ES-I3 (cell line): ENCODE data around the gene PCYT1A.
"Not testable (repeated sequence)": the region's sequence is repeated elsewhere in the genome, so short reads cannot be mapped to it uniquely, and the experiment has no call there.

ENCODE experiments used
- H3K36me3 ChIP-seq: 2 replicates; pipeline ENCODE4 v1.6.1; 2013; ENCODE audit warnings: mild to moderate bottlenecking, low read length, control low read depth, moderate library complexity; ENCODE audit not compliant: insufficient read depth
- H3K4me1 ChIP-seq: 2 replicates; pipeline ENCODE4 v1.6.1; 2013; ENCODE audit warnings: mild to moderate bottlenecking, control low read depth, low read length; ENCODE audit not compliant: insufficient read depth
- H3K9ac ChIP-seq: 2 replicates; pipeline ENCODE4 v1.6.1; 2013; ENCODE audit warnings: low read depth, mild to moderate bottlenecking, low read length, moderate library complexity
- H3K9me3 ChIP-seq: 2 replicates; pipeline ENCODE4 v1.6.1; 2013; ENCODE audit warnings: mild to moderate bottlenecking, low read length, moderate library complexity; ENCODE audit not compliant: control insufficient read depth, insufficient read depth

PCYT1A gene

DNA sequence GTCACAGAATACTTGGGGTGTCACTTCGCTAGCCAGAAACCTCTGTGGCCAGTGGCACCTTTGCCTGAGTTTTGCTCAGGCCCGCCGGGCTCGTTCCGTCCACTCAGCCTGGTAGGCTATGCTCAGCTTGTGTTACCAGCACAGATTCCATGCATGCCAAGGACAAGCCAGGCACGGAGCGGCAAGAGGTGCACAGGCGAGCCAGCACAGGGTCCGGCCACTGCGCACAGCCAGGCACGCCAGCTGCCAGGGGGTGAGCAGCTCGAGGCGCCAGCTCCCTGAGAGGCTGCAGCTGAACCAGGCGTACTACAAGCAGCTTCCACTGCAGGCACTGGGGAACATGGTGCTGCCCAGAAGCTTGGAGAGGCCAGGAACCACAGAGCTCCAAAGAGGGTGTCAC is 14.7 kb downstream of the PCYT1A start:
- peaks cover 7% of the 10 kb centered on the region for H3K9me3 ChIP-seq
- peaks cover under 1% of the 10 kb centered on the region; the same call in 1 of the 2 replicates for H3K4me1 ChIP-seq
- no peak overlapping the region for H3K9ac ChIP-seq
- H3K36me3 ChIP-seq, result no peaks in the 10 kb centered on the region

DNA sequence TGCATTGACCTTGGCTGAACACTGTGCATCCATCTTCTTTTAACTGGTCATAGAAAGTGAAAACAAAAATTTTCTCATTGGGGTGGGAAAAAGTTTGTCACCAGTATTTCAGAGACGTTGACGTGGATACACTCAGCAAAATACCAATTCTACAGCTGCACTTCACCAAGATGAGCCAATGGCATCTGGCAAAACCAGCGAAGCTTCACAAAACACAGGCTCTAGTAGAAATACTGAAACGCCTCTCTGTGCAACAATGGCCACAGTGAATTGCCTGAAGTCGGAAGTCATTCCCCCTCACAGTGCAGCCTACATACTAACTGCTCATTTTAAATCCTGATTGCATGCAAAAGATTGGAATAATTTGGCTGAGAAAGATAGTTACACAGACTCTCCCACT is 17.0 kb downstream of the PCYT1A start:
- Histone ChIP-seq H3K36me3 (peaks cover 5% of the 10 kb centered on the region), H3K9ac (no peak overlapping the region), H3K9me3 (peaks cover 7% of the 10 kb centered on the region), H3K4me1 (peaks cover 3% of the 10 kb centered on the region; the same call in 1 of the 2 replicates)

DNA sequence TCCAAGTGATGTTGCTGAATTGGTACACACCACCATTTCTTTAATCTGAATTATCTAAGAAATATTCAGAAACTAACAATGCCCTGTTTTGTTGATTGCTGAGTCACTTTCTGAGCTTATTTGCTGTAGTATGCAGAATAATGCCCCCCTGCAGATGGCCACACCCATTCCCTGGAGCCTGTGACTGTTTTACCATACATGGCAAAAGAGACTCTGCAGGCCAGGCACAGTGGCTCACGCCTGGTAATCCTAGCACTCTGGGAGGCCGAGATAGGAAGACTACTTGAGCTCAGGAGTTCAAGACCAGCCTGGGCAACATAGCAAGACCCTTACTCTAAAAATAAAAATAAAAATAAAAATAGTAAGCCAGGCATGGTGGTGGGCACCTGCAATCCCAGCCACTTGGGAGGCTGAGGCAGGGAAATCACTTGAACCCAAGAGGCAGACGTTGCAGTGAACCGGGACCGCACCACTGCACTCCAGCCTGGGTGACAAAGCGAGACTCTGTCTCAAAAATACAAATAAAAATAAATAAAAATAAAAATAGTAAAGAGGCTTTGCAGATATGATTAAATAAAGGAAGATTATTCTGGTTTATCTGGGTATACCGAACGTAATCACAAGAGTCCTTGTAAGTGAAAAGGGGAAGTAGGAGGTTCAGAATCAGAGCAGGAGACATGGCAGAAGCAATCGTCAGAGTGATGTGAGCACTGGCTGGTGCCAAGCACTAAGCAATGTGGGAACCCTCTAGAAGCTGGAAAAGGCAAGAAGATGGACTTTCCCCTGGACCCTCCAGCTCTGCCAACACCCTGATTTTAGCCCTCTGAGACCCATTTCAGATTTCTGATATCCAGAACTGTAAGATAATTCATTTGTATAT is 19.0 kb downstream of the PCYT1A start:
- peaks cover 5% of the 10 kb centered on the region for H3K36me3 ChIP-seq
- peaks cover 3% of the 10 kb centered on the region; the same call in 1 of the 2 replicates for H3K4me1 ChIP-seq
- H3K9ac ChIP-seq, result no peak overlapping the region
- H3K9me3 ChIP-seq, result peaks cover 7% of the 10 kb centered on the region; the same call in 1 of the 2 replicates

DNA sequence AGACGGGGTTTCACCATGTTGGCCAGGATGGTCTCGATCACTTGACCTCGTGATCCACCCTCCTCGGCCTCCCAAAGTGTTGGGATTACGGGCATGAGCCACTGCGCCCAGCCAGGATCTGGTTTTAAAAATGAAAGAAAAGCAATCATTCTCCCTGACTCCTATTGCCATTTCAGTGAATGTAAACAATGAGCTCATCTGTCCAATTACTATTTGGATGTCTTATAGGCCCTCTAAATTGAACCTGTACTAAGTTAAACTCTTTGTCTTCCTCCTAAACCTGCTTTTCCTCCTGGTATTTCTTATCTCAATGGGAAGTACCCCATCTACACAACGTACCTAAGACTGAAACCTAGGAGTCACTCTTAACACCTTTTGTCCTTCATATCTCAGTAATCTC is 23.7 kb downstream of the PCYT1A start:
- H3K36me3 ChIP-seq, result peaks cover 5% of the 10 kb centered on the region
- peaks cover 11% of the 10 kb centered on the region for H3K4me1 ChIP-seq
- H3K9ac ChIP-seq, result no peak overlapping the region
- no peaks in the 10 kb centered on the region for H3K9me3 ChIP-seq

DNA sequence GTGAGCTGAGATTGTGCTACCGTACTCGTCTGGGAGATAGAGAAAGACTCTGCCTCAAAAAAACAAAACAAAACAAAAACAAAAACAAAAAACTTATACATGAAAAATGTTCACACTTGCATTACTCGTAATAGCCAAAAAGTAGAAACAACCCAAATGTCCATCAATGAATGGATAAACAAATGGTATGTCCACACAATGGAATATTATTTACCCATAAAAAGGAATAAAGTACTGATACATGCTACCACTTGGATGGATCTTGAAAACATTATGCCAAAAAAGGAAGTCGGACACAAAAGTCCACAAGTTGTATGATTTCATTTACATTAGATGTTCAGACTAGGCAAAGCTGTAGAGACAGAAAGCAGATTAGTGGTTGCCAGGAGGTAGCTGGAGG is 26.7 kb downstream of the PCYT1A start:
- peaks cover 7% of the 10 kb centered on the region; the same call in 1 of the 2 replicates for H3K4me1 ChIP-seq
- no peak overlapping the region for H3K9ac ChIP-seq
- H3K36me3 ChIP-seq, result no peaks in the 10 kb centered on the region; the same call in 1 of the 2 replicates
- no peaks in the 10 kb centered on the region for H3K9me3 ChIP-seq

DNA sequence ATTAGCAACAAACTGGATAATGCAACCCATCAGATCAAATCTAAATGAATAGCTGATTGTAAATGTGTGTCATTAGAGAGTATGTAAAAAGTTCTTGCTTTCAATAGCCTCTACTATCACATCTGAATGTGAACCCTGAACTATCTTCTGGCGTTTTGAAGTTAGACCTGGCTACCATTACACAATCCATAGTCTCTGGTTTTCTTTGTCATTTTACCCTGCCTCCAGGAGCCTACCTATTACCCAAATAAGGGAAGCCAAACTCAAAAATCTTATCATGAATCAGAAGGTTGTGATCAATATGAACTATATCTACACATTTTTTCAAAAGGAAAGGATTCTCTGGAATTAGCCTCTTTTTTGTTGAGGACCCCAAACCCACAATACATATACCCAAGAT is 31.8 kb downstream of the PCYT1A start:
- Histone ChIP-seq H3K9me3 (no peaks in the 10 kb centered on the region), H3K36me3 (peaks cover 3% of the 10 kb centered on the region; the same call in 1 of the 2 replicates), H3K4me1 (no peaks in the 10 kb centered on the region), H3K9ac (no peak overlapping the region)

DNA sequence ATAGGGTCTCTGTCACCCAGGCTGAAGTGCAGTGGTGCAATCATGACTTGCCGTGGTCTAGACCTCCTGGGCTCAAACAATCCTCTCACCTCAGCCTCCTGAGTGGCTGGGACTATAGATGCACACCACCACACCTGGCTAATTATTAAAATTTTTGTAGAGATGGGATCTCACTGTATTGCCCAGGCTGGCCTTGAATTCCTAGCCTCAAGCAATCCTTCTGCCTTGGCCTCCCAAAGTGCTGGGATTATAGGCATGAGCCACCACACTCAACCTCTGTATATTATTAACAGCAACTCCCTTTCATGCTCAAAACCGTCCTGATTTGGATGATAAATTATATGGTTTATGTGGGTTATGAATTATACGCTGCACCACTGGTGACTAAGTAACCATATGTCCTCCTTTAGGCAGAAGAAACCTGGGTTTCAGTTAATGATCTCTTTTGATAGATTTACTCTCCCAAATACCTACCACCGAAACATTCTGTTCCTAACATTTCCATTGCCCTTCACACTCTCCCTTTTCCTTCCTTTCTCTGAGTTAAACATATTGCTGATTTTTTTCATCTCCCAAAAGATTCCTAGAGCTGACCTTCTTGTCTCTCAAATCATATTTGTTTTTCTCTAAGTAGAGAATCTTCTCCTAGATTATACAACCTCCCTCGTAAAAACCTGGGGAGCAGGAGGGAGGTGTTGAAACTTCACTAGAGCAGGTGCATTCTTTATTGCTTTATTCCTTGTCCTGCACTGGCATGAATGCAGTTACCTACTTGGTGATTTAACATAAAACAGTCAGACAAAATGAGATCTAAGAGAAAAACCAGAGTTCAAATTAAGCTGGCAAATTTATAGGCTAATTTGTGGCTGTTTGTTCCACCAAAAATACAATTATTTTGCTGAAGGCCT is 32.9 kb downstream of the PCYT1A start:
- Histone ChIP-seq H3K9me3 (no peaks in the 10 kb centered on the region), H3K36me3 (peaks cover 3% of the 10 kb centered on the region; the same call in 1 of the 2 replicates), H3K9ac (no peak overlapping the region), H3K4me1 (no peaks in the 10 kb centered on the region)

DNA sequence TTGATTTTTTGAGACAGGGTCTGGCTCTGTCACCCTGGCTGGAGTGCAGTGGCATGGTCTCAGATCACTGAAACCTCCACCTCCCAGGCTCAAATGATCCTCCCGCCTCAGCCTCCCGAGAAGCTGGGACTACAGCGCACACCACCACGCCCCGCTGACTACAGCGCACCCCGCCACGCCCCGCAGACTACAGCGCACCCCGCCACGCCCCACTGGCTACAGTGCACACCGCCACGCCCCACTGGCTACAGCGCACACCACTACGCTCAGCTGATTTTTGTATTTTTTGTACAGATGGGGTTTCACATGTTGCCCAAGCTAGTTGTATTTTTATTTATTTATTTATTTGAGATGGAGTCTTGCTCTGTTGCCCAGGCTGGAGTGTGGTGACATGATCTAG is 35.6 kb downstream of the PCYT1A start:
- no peak overlapping the region for H3K9ac ChIP-seq
- no peaks in the 10 kb centered on the region for H3K4me1 ChIP-seq
- H3K9me3 ChIP-seq, result no peaks in the 10 kb centered on the region
- peaks cover 13% of the 10 kb centered on the region for H3K36me3 ChIP-seq

DNA sequence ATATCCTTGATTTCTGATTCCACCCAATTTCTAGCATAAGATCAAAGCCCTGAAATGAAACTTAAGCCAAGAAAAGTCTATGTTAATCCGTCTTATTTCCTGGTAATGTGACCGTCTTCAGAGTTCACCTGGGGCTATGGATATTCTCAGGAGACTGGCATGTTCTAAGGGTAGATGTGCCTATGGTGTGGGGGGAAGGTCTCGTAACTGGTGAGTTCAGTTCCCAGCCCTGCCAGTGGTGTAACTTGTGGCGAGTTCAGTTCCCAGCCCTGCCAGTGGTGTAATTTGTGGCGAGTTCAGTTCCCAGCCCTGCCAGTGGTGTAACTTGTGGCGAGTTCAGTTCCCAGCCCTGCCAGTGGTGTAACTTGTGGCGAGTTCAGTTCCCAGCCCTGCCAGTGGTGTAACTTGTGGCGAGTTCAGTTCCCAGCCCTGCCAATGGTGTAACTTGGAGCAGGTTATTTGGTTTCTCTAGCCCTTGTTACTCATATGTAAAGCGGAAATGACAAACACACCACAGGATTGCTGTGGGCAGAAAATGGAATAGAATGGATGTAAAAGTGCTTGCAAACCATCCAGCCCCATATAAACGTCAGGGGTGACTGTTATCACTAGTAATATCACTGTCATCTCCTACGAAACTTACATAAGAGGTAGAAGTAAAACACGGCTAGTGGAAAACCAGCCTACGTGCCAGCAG is 40.8 kb downstream of the PCYT1A start:
- H3K4me1 ChIP-seq, result no peaks in the 10 kb centered on the region
- peaks cover 24% of the 10 kb centered on the region for H3K36me3 ChIP-seq
- H3K9ac ChIP-seq, result no peak overlapping the region
- no peaks in the 10 kb centered on the region for H3K9me3 ChIP-seq

DNA sequence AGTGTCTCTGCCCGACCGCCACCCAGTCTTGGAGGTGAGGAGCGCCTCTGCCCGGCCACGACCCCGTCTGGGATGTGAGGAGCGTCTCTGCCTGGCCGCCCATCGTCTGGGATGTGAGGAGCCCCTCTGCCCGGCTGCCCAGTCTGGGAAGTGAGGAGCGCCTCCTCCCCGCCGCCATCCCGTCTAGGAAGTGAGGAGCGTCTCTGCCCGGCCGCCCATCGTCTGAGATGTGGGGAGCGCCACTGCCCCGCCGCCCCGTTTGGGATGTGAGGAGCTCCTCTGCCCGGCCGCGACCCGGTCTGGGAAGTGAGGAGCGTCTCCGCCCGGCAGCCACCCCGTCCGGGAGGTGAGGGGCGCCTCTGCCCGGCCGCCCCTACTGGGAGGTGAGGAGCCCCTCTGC is 43.4 kb downstream of the PCYT1A start:
- not testable (repeated sequence) for H3K4me1 ChIP-seq, H3K9me3 ChIP-seq, H3K9ac ChIP-seq
- peaks cover 28% of the 10 kb centered on the region for H3K36me3 ChIP-seq

DNA sequence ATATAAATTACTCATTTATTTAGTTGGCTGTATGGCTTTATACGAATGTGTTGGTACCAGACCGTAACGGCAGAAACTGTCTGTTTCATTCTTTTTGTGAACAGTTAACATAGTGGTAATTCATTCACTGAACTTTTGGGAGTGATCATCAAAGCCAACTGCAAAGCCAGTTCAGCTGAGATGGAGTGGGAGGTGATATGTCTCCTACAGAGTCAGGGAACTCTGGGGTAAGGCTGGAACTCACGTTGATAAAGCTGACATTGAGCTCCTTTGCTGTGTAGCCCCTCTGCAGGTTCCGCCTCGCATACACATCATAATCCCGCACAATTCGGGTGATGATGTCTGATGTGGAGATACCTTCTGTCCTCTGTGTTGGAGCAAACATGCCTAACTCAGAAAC is 45.8 kb downstream of the PCYT1A start:
- H3K9ac ChIP-seq, result no peak overlapping the region
- peaks cover 24% of the 10 kb centered on the region for H3K36me3 ChIP-seq
- no peaks in the 10 kb centered on the region for H3K9me3 ChIP-seq
- no peaks in the 10 kb centered on the region for H3K4me1 ChIP-seq

DNA sequence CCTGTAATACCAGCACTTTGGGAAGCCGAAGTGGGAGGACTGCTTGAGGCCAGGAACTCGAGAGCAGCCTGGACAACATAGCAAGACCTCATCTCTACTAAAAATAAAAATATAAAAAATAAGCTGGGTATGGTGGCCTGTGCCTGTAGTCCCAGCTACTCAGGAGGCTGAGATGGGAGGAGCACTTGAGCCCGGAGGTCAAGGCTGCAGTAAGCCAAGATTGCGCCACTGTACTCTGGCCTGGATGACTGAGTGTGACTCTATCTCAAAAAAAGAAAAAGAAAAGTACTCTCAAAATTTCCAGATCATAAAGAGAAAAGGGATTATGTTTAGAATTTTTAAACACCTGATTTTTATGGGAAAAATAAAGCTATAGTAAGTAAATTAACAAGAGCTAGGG is 47.1 kb downstream of the PCYT1A start:
- H3K36me3 ChIP-seq, result peaks cover 20% of the 10 kb centered on the region
- H3K9ac ChIP-seq, result no peak overlapping the region
- H3K4me1 ChIP-seq, result no peaks in the 10 kb centered on the region
- no peaks in the 10 kb centered on the region for H3K9me3 ChIP-seq

DNA sequence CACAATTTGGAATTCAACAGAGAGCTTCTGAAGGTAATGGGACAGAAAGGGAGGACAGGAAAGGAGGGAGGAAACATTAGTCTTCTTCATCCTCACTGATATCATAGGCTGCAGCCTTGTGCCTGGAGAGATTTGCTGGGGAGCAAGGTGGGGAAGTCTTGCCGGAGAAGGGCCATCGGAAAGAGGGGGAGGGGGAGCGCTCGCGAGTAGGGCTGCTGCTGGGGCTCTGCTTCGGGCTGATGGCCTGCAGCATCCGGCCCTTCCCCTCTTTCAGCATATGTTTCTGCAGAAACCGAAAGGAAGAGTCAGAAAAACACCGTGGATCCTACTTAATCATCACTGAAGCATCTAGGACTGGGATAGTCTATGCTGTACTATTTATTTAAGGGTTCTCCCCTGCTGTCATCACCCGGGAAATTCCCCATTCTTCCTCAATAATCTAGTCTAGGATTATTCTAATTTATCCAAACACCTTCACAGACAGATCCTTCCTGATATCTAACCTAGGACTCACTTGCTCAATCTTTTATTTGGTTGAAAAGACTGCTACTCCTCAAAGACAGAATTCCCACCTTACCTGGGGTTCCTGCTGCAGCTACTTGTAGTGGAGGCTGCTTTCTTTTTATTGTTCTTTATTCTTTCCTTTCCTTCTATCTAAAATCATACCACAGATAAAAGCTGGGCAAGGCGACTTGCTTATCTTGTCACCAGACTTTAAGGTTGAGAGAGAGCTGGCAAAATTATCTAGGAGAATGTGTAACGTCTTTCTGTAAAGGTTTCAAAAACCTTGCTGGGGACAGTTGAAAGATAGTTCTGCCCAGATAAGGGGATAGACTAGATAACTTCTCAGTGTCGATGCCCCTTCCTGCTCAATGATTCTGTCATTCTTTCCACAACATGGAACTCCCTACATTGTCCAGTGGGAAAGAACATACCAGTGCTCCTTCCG is 48.6 kb downstream of the PCYT1A start:
- Histone ChIP-seq H3K4me1 (no peaks in the 10 kb centered on the region), H3K9ac (no peak overlapping the region), H3K9me3 (no peaks in the 10 kb centered on the region), H3K36me3 (peaks cover 18% of the 10 kb centered on the region)
